ENCODE data around the gene RNF14. TPM values are rescaled to one million over a fixed set of nuclear protein-coding genes. Genes with fewer than 3 reads are reported as not detected.
A peak's percentile ranks its signal among the peaks of the same experiment; 100 is the strongest.
"Not testable (repeated sequence)": the region's sequence is repeated elsewhere in the genome, so short reads cannot be mapped to it uniquely, and the experiment has no call there.

Gene RNF14, protein sequence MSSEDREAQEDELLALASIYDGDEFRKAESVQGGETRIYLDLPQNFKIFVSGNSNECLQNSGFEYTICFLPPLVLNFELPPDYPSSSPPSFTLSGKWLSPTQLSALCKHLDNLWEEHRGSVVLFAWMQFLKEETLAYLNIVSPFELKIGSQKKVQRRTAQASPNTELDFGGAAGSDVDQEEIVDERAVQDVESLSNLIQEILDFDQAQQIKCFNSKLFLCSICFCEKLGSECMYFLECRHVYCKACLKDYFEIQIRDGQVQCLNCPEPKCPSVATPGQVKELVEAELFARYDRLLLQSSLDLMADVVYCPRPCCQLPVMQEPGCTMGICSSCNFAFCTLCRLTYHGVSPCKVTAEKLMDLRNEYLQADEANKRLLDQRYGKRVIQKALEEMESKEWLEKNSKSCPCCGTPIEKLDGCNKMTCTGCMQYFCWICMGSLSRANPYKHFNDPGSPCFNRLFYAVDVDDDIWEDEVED
- 10 to 100 TPM; 16.4 to 35.8 (median 28.2) TPM for total RNA-seq
- total RNA-seq (2013), result 38.5 TPM
- 16.7 to 62.9 (median 42.6) reads per million in 29 experiments for total RNA-seq

GRCh38 chr5:141968914-141969608 is at the start of gene RNF14:
Gene RNF14, plus strand, starts transcription at chr5:141969105. Its CDS starts 4,484 bp downstream, at chr5:141973589.
- peak within 1 kb of the TSS; percentile 92 to 96 for H3K4me3 ChIP-seq (ENCODE audit: control insufficient read depth in 1 of 2, extremely low read depth in 1 of 2, low read length in 1 of 2)
- no peaks in the 10 kb centered on the region for H3K9me3 ChIP-seq

GRCh38 chr5:141919218-141920119 is 49.4 kb upstream of the RNF14 start:
- H3K4me1 Mint-ChIP-seq, result peaks cover 19 to 26% (median 23%) of the 10 kb centered on the region in 3 donors
- no peak for ATAC-seq (replicated peaks in 1 of 4)
- no peaks in the 10 kb centered on the region for H3K9me3 ChIP-seq
- peaks cover 15 to 22% of the 10 kb centered on the region in 2 donors for H3K27me3 Mint-ChIP-seq
- H3K36me3 ChIP-seq (ENCODE audit: control insufficient read depth in 2 of 2, extremely low read depth in 1 of 2, insufficient read depth in 1 of 2, low read length in 1 of 2), result no peaks in the 10 kb centered on the region
- no peak overlapping the region for H3K27ac ChIP-seq (ENCODE audit: low read length)
- ChIA-PET CTCF (interaction anchor here (0.6 to 1.5 kb wide), 2 partner anchors 31 to 226 kb away, joined by 3 read pairs; no protein-coding TSS in a partner anchor), POLR2A (interaction anchor here in 1 of 2 donors (0.5 kb wide), 1 partner anchor 145 kb away, joined by 10 read pairs; no protein-coding TSS in a partner anchor)
- peaks cover 5 to 16% of the 10 kb centered on the region in 2 experiments for H3K4me1 ChIP-seq (ENCODE audit: control insufficient read depth in 1 of 2, extremely low read depth in 1 of 2, insufficient read depth in 2 of 2, low read length in 2 of 2)
- WGBS (ENCODE audit: insufficient coverage), result 91% methylated on average over 8 of the region's 8 CpGs
- no peak overlapping the region for H3K4me3 Mint-ChIP-seq
- peaks cover 4% of the 10 kb centered on the region for H3K36me3 Mint-ChIP-seq
- H3K9me3 Mint-ChIP-seq, result no peaks in the 10 kb centered on the region
- peak overlapping the region in 1 of 2 donors; percentile 6 for H3K27ac Mint-ChIP-seq
- no peak for DNase-seq
- peaks cover 0 to 15% of the 10 kb centered on the region in 2 experiments for H3K27me3 ChIP-seq (replicated peaks in 1 of 2; ENCODE audit: control insufficient read depth in 2 of 2, extremely low read depth in 1 of 2, insufficient read depth in 2 of 2, low read length in 1 of 2)
- no peak overlapping the region for H3K4me3 ChIP-seq (ENCODE audit: control insufficient read depth in 1 of 2, extremely low read depth in 1 of 2, low read length in 1 of 2)

More at GRCh38 chr5:141968914-141969608, at the start of gene RNF14:
- ChIA-PET POLR2A (interaction anchor here (0.5 to 1.6 kb wide), 14 partner anchors 8 to 801 kb away, joined by 3 to 18 read pairs (median 4); no protein-coding TSS in a partner anchor), CTCF (interaction anchor here (0.5 to 2.9 kb wide), 43 partner anchors 9 to 1033 kb away, joined by 3 to 54 read pairs (median 4); partner anchors contain the start of genes ARHGAP26 (in 1 of the 2), DELE1 (in 1 of the 2), FCHSD1 (in 1 of the 2) and GNPDA1 (in 1 of the 2))
- no peaks in the 10 kb centered on the region for H3K27me3 Mint-ChIP-seq
- ATAC-seq (replicated peaks in 1 of 4) (peak; percentile 96 to 98 (median 97)), DNase-seq (peak; percentile 86 to 95 (median 92))
- peaks cover 32 to 43% (median 38%) of the 10 kb centered on the region in 3 donors for H3K4me1 Mint-ChIP-seq
- H3K4me3 Mint-ChIP-seq, result peak within 1 kb of the TSS; percentile 90 to 96 (median 92)
- Histone ChIP-seq H3K27ac (ENCODE audit: low read length) (peak within 1 kb of the TSS; percentile 89), H3K36me3 (ENCODE audit: control insufficient read depth in 2 of 2, extremely low read depth in 1 of 2, insufficient read depth in 1 of 2, low read length in 1 of 2) (peaks cover 0 to 13% of the 10 kb centered on the region in 2 donors), H3K4me1 (ENCODE audit: control insufficient read depth in 1 of 2, extremely low read depth in 1 of 2, insufficient read depth in 2 of 2, low read length in 2 of 2) (peaks cover 17 to 19% of the 10 kb centered on the region in 2 experiments), H3K27me3 (replicated peaks in 1 of 2; ENCODE audit: control insufficient read depth in 2 of 2, extremely low read depth in 1 of 2, insufficient read depth in 2 of 2, low read length in 1 of 2) (no peaks in the 10 kb centered on the region)
- peaks cover 8% of the 10 kb centered on the region for H3K36me3 Mint-ChIP-seq
- peak within 1 kb of the TSS; percentile 94 to 96 for H3K27ac Mint-ChIP-seq
- H3K9me3 Mint-ChIP-seq, result no peaks in the 10 kb centered on the region
- under 1% methylated on average over 58 of the region's 63 CpGs for WGBS (ENCODE audit: insufficient coverage)

DNA sequence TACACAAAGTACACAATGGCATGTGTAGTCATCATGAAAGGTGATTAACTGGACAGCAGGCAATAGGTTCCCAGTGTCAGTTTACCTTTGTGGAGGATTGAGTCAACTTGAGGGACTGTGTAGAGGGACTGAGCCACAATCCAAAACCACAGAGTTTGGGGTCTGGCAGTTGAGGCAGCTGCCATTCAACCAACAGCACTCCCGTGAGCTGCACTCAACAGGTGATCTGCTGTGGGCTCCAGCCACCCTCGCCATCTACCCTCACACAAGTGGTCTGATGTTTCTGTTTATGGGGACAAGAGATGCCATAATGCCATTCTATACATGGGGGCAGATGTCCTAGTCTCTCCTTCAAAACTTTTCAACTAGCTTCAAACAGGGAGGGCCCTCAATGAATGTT is 48.1 kb upstream of the RNF14 start:
- ChIA-PET CTCF (interaction anchor here (0.5 to 1.5 kb wide), 3 partner anchors 220 to 603 kb away, joined by 3 read pairs; no protein-coding TSS in a partner anchor), POLR2A (interaction anchor here (0.6 to 0.8 kb wide), 2 partner anchors 40 to 1291 kb away, joined by 3 read pairs; no protein-coding TSS in a partner anchor)
- Mint-ChIP-seq H3K9me3 (no peaks in the 10 kb centered on the region), H3K27me3 (peaks cover 5 to 14% of the 10 kb centered on the region in 2 donors), H3K4me3 (no peak overlapping the region), H3K4me1 (peaks cover 23 to 26% (median 24%) of the 10 kb centered on the region in 3 donors), H3K36me3 (peaks cover 9% of the 10 kb centered on the region), H3K27ac (no peak overlapping the region)
- H3K4me1 ChIP-seq (ENCODE audit: control insufficient read depth in 1 of 2, extremely low read depth in 1 of 2, insufficient read depth in 2 of 2, low read length in 2 of 2), result peaks cover 5 to 24% of the 10 kb centered on the region in 2 experiments
- ATAC-seq (replicated peaks in 1 of 4) (no peak), DNase-seq (no peak)
- peaks cover 0 to 5% of the 10 kb centered on the region in 2 experiments for H3K27me3 ChIP-seq (replicated peaks in 1 of 2; ENCODE audit: control insufficient read depth in 2 of 2, extremely low read depth in 1 of 2, insufficient read depth in 2 of 2, low read length in 1 of 2)
- H3K4me3 ChIP-seq (ENCODE audit: control insufficient read depth in 1 of 2, extremely low read depth in 1 of 2, low read length in 1 of 2), result no peak overlapping the region
- H3K36me3 ChIP-seq (ENCODE audit: control insufficient read depth in 2 of 2, extremely low read depth in 1 of 2, insufficient read depth in 1 of 2, low read length in 1 of 2), result peaks cover 0 to 5% of the 10 kb centered on the region in 2 donors
- H3K27ac ChIP-seq (ENCODE audit: low read length), result no peak overlapping the region
- WGBS (ENCODE audit: insufficient coverage), result no CpG with 5 or more reads among the region's 2 CpGs
- no peaks in the 10 kb centered on the region for H3K9me3 ChIP-seq

- H3K9me3 Mint-ChIP-seq; H3K27me3 Mint-ChIP-seq; H3K9me3 ChIP-seq; H3K27me3 ChIP-seq (replicated peaks in 1 of 2; ENCODE audit: control insufficient read depth in 2 of 2, extremely low read depth in 1 of 2, insufficient read depth in 2 of 2, low read length in 1 of 2); DNase-seq: not testable (repeated sequence)
- ChIA-PET CTCF (interaction anchor here (0.5 to 2.7 kb wide), 16 partner anchors 9 to 603 kb away, joined by 3 to 12 read pairs (median 4); partner anchors contain the start of genes DIAPH1 (in 1 of the 2), HDAC3 (in 1 of the 2), RELL2 (in 1 of the 2) and RNF14 (in 1 of the 2)), POLR2A (interaction anchor here (0.6 to 1.1 kb wide), 6 partner anchors 19 to 331 kb away, joined by 3 to 6 read pairs (median 4); partner anchors contain the start of gene RNF14 (in 1 of the 2))
- H3K4me1 Mint-ChIP-seq, result peaks cover 35 to 40% (median 39%) of the 10 kb centered on the region in 3 donors
- peaks cover 26% of the 10 kb centered on the region for H3K36me3 Mint-ChIP-seq
- peaks cover 6 to 26% of the 10 kb centered on the region in 2 donors for H3K36me3 ChIP-seq (ENCODE audit: control insufficient read depth in 2 of 2, extremely low read depth in 1 of 2, insufficient read depth in 1 of 2, low read length in 1 of 2)
- peak overlapping the region; percentile 96 for H3K27ac ChIP-seq (ENCODE audit: low read length)
- H3K4me3 ChIP-seq (ENCODE audit: control insufficient read depth in 1 of 2, extremely low read depth in 1 of 2, low read length in 1 of 2), result peak overlapping the region; percentile 73 to 76
- peak overlapping the region; percentile 89 to 93 (median 91) for H3K4me3 Mint-ChIP-seq
- peak in 1 of 4 experiments; percentile 5 for ATAC-seq (replicated peaks in 1 of 4)
- peak overlapping the region; percentile 93 to 94 for H3K27ac Mint-ChIP-seq
- peaks cover 5 to 24% of the 10 kb centered on the region in 2 experiments for H3K4me1 ChIP-seq (ENCODE audit: control insufficient read depth in 1 of 2, extremely low read depth in 1 of 2, insufficient read depth in 2 of 2, low read length in 2 of 2)
- WGBS (ENCODE audit: insufficient coverage), result 19% methylated on average over 11 of the region's 28 CpGs
Observed at GRCh38 chr5:141922827-141923447, 46.0 kb upstream of the RNF14 start.
